MM.1S (cell line): ENCODE measurements around the gene HECW1.

Source experiments
- DNase-seq: peaks from one replicate; pipeline ENCODE4 v3.0.0-alpha.2; 2015
- H2AFZ ChIP-seq: fragments of 300-600 bp; sonication (generic); 2 replicates; pipeline ENCODE4 v1.6.0; 2016; ENCODE audit warnings: antibody characterized with exemption, low read length
- H3F3A ChIP-seq: fragments of 300-600 bp; sonication (generic); 2 replicates; pipeline ENCODE4 v1.6.1; 2016; ENCODE audit warnings: mild to moderate bottlenecking, antibody characterized with exemption, low read length, moderate library complexity, mixed read lengths; ENCODE audit not compliant: insufficient read depth
- H3K27ac ChIP-seq: fragments of 300-600 bp; sonication (generic); 2 replicates; pipeline ENCODE4 v1.5.1; 2016; ENCODE audit warnings: mild to moderate bottlenecking, low read length
- H3K27me3 ChIP-seq: fragments of 300-600 bp; sonication (generic); replicated peaks from 2 replicates; pipeline ENCODE4 v1.6.0; 2016; ENCODE audit warnings: low read length; ENCODE audit not compliant: insufficient read depth
- H3K36me3 ChIP-seq: fragments of 300-600 bp; sonication (generic); replicated peaks from 2 replicates; pipeline ENCODE4 v1.6.1; 2016; ENCODE audit warnings: mild to moderate bottlenecking, low read length, mixed read lengths; ENCODE audit not compliant: insufficient read depth
- H3K4me1 ChIP-seq: fragments of 300-600 bp; sonication (generic); 2 replicates; pipeline ENCODE4 v1.6.1; 2016; ENCODE audit warnings: low read length, mixed read lengths
- H3K4me2 ChIP-seq: fragments of 300-600 bp; sonication (generic); 2 replicates; pipeline ENCODE4 v1.6.0; 2016; ENCODE audit warnings: low read depth, low read length
- H3K4me3 ChIP-seq: fragments of 300-600 bp; sonication (generic); 2 replicates; pipeline ENCODE4 v1.5.1; 2016; ENCODE audit warnings: low read length, mixed read lengths
- H3K79me2 ChIP-seq: fragments of 300-600 bp; sonication (generic); 2 replicates; pipeline ENCODE4 v1.6.1; 2016; ENCODE audit warnings: mixed run types, low read length, mixed read lengths
- H3K9ac ChIP-seq: fragments of 300-600 bp; sonication (generic); 2 replicates; pipeline ENCODE4 v1.6.1; 2016; ENCODE audit warnings: low read length, mixed read lengths
- H3K9me2 ChIP-seq: fragments of 300-600 bp; sonication (generic); replicated peaks from 2 replicates; pipeline ENCODE4 v1.6.1; 2016; ENCODE audit warnings: mild to moderate bottlenecking, low read length, mixed read lengths; ENCODE audit not compliant: insufficient read depth
- H3K9me3 ChIP-seq: fragments of 300-600 bp; sonication (generic); replicated peaks from 2 replicates; pipeline ENCODE4 v1.6.1; 2016; ENCODE audit warnings: mild to moderate bottlenecking, low read length, mixed read lengths; ENCODE audit not compliant: insufficient read depth
- H4K20me1 ChIP-seq: fragments of 300-600 bp; sonication (generic); 2 replicates; pipeline ENCODE4 v1.6.1; 2016; ENCODE audit warnings: mild to moderate bottlenecking, low read length, moderate library complexity, mixed read lengths; ENCODE audit not compliant: insufficient read depth
- CTCF ChIP-seq: fragments of 300-600 bp; sonication (generic); IDR thresholded peaks from 2 replicates; pipeline ENCODE4 v1.5.1; 2016; ENCODE audit warnings: antibody characterized with exemption, low read length, mixed read lengths
- EZH2 ChIP-seq: fragments of 300-600 bp; sonication (generic); optimal IDR thresholded peaks from 2 replicates; pipeline ENCODE3; 2017; ENCODE audit warnings: low read depth, mild to moderate bottlenecking, antibody characterized with exemption, low read length, mixed read lengths
- EZH2phosphoT487 ChIP-seq: fragments of 300-600 bp; sonication (generic); IDR thresholded peaks from 2 replicates; pipeline ENCODE4 v1.6.1; 2018; ENCODE audit warnings: antibody characterized with exemption, low read length

The HECW1 gene

DNA sequence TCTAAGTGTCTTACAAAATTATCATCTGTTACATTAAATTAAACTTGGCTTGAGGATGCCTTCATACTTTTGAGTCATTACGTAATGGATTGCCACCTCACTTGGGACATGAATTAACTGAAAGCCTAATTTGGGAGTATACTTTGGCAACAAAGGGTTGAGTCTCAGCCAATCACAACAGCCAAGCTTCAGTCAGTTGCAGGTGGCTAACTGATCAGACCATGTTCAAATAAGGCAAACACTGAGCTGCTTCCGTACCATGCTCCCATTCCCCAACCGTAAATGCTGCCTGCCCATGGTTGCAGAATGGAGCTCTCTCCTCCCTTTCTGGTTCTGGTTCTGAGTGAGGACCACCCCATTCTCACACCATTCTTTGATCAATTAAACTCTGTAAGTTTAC lies 377.6 kb downstream of the HECW1 start:
- Histone ChIP-seq H3K79me2 (no peaks in the 10 kb centered on the region), H3K27me3 (no peaks in the 10 kb centered on the region; the same call in 1 of the 2 replicates), H3F3A (peaks cover 5% of the 10 kb centered on the region), H3K36me3 (no peaks in the 10 kb centered on the region), H3K27ac (no peak overlapping the region), H3K4me3 (no peak overlapping the region), H2AFZ (no peak overlapping the region), H3K9me2 (no peaks in the 10 kb centered on the region), H4K20me1 (no peaks in the 10 kb centered on the region), H3K9me3 (no peaks in the 10 kb centered on the region), H3K9ac (no peak overlapping the region), H3K4me1 (peaks cover 19% of the 10 kb centered on the region), H3K4me2 (no peak overlapping the region)
- TF ChIP-seq EZH2 (no peak), EZH2phosphoT487 (no peak), CTCF (no peak)
- no peak for DNase-seq

DNA sequence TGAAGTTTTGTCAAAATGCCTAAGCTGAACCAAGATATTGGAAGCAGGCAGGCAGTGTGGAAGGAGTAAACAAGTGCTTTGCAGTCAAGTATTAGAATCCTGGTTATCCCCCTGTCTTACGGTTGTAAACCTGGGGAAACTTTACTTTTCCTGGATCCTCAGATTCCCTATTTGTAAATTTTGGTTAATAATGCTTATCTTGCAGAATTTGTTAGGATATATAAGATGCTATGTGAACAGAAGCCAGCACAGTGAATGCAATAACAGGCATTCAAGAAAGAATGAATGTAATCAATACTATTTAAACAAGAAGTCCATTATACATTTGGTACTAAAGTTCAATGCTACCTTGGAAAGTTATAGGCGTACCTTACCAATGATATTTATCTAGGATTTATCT lies 378.7 kb downstream of the HECW1 start:
- no peak overlapping the region for H3K4me2 ChIP-seq
- no peaks in the 10 kb centered on the region for H3K9me2 ChIP-seq
- H3K79me2 ChIP-seq = no peaks in the 10 kb centered on the region
- no peak overlapping the region for H3K27ac ChIP-seq
- H3K9ac ChIP-seq = no peak overlapping the region
- TF ChIP-seq EZH2 (no peak), EZH2phosphoT487 (no peak), CTCF (no peak)
- H3F3A ChIP-seq = peaks cover 5% of the 10 kb centered on the region
- H3K36me3 ChIP-seq = no peaks in the 10 kb centered on the region
- peaks cover 19% of the 10 kb centered on the region for H3K4me1 ChIP-seq
- H3K4me3 ChIP-seq = no peak overlapping the region
- no peaks in the 10 kb centered on the region for H3K9me3 ChIP-seq
- no peak for DNase-seq
- H2AFZ ChIP-seq = no peak overlapping the region
- H3K27me3 ChIP-seq = no peaks in the 10 kb centered on the region; the same call in 1 of the 2 replicates
- H4K20me1 ChIP-seq = no peaks in the 10 kb centered on the region

DNA sequence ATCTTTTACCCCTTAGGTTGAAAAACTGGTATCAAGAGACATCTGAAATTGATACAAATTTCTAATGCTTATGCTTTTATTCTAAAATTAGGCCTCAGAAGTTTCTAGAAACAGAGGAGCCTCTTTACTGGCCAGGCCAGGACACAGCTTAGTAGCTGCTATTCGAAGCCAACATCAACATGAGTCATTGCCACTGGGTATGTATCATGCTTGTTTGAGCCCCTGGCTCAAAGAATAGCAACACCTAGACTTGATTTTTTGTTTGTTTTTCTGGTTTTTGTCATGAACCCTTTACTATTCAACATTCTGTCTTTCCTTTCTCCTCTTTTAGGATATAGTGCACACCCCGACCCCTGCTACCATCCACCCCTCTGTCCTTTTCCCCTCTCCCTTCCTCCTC lies 379.5 kb downstream of the HECW1 start:
- no peaks in the 10 kb centered on the region for H3K79me2 ChIP-seq

More for the DNA sequence above, 379.5 kb downstream of the HECW1 start:
- no peak overlapping the region for H2AFZ ChIP-seq
- no peak for DNase-seq
- peaks cover 5% of the 10 kb centered on the region for H3F3A ChIP-seq
- H3K9ac ChIP-seq = no peak overlapping the region
- H3K36me3 ChIP-seq = no peaks in the 10 kb centered on the region
- peaks cover 19% of the 10 kb centered on the region for H3K4me1 ChIP-seq
- TF ChIP-seq EZH2 (no peak), CTCF (no peak), EZH2phosphoT487 (no peak)
- no peaks in the 10 kb centered on the region for H3K9me2 ChIP-seq
- H3K4me2 ChIP-seq = no peak overlapping the region
- no peaks in the 10 kb centered on the region for H4K20me1 ChIP-seq
- no peak overlapping the region for H3K4me3 ChIP-seq
- H3K27me3 ChIP-seq = no peaks in the 10 kb centered on the region; the same call in 1 of the 2 replicates
- H3K9me3 ChIP-seq = no peaks in the 10 kb centered on the region
- no peak overlapping the region for H3K27ac ChIP-seq
